Measurements from ENCODE around the gene CDKN2B. TPM values are rescaled to one million over a fixed set of nuclear protein-coding genes. Genes with fewer than 3 reads are reported as not detected.

Gene CDKN2B
- total RNA-seq, 1 experiment from 2014 or later: 32.2 TPM

DNA sequence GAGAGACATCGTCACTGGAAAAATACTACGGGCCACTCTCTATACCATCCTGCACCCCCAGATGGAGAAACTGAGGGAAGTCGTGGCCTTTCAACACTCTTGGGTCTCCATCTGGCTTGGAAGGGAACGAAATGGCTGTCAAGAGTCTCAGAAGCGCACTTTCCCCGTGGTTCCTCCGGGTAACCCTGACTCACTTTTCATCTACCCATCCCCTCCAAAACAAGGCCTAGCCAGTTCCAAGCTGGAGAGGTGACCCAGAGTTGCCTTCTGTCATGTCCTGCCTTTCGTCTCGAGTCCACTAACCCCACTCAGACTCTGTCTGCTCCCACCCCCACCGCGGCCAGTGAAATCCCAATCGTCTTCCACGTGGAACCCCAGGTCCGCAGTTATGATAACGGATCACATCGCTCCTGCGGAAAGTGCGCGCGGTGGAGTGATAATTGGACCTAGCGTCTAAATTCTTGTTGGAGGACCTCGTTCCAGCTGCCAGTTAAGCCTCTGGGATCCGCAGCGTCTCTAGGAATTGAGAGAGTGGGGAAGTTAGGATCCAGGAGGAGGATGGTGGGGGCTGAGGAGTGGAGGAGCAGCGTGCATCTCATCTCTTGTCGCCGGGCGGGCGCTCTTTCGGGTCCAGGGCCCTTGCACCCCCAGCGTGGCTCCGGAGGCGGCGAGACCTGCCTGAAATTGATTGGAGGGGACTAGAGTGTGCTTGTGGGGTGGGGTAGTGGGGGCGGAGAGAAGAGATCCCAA lies 19.5 kb downstream of the CDKN2B start:
- Histone ChIP-seq H3K4me3 (ENCODE audit: low read length) (no peak overlapping the region), H3K27me3 (ENCODE audit: low read length) (no peaks in the 10 kb centered on the region), H3F3A (ENCODE audit: low read length, unreplicated experiment) (no peaks in the 10 kb centered on the region), H3K79me2 (ENCODE audit: low read length) (peaks cover 94% of the 10 kb centered on the region), H3K9me3 (ENCODE audit: low read length) (no peaks in the 10 kb centered on the region), H3K27ac (ENCODE audit: low read length) (no peak overlapping the region), H2AFZ (ENCODE audit: low read length) (no peak overlapping the region), H3K4me2 (ENCODE audit: low read length) (no peak overlapping the region), H3K4me1 (ENCODE audit: insufficient read depth, low read length) (peaks cover 22% of the 10 kb centered on the region), H3K9ac (ENCODE audit: low read length) (no peak overlapping the region), H4K20me1 (ENCODE audit: low read length) (0 out of 2 replicates have a peak, but pooled peaks cover 4% of the 10 kb centered on the region), H3K9me2 (replicated peaks; ENCODE audit: low read length) (no peaks in the 10 kb centered on the region), H3K36me3 (ENCODE audit: low read depth, low read length) (peaks cover 8% of the 10 kb centered on the region)
- intact Hi-C loops (cut with micrococcal nuclease): loop anchor here (5.0 to 10.0 kb wide), 2 partner anchors 157 to 455 kb away; partner anchors contain the start of gene DMRTA1
- CTCF ChIA-PET: interaction anchor here (0.6 kb wide), 1 partner anchor 255 kb away, joined by 3 read pairs; no protein-coding TSS in a partner anchor
- BruUV-seq (replicated peaks): no TSS peak
- ATAC-seq: no peak
- TF ChIP-seq, protein P1, sequence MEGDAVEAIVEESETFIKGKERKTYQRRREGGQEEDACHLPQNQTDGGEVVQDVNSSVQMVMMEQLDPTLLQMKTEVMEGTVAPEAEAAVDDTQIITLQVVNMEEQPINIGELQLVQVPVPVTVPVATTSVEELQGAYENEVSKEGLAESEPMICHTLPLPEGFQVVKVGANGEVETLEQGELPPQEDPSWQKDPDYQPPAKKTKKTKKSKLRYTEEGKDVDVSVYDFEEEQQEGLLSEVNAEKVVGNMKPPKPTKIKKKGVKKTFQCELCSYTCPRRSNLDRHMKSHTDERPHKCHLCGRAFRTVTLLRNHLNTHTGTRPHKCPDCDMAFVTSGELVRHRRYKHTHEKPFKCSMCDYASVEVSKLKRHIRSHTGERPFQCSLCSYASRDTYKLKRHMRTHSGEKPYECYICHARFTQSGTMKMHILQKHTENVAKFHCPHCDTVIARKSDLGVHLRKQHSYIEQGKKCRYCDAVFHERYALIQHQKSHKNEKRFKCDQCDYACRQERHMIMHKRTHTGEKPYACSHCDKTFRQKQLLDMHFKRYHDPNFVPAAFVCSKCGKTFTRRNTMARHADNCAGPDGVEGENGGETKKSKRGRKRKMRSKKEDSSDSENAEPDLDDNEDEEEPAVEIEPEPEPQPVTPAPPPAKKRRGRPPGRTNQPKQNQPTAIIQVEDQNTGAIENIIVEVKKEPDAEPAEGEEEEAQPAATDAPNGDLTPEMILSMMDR (conservative IDR thresholded peaks at IDR 0.05; ENCODE audit: low read depth, low read length): no peak
- TF ChIP-seq EZH2phosphoT487 (IDR thresholded peaks at IDR 0.05; ENCODE audit: borderline replicate concordance, low read length): no peak
- TF ChIP-seq EZH2 (IDR thresholded peaks at IDR 0.05; ENCODE audit: low read length, unreplicated experiment): no peak
- no peak for DNase-seq
- POLR2A ChIA-PET (ENCODE audit: unreplicated experiment): no interaction called here

DNA sequence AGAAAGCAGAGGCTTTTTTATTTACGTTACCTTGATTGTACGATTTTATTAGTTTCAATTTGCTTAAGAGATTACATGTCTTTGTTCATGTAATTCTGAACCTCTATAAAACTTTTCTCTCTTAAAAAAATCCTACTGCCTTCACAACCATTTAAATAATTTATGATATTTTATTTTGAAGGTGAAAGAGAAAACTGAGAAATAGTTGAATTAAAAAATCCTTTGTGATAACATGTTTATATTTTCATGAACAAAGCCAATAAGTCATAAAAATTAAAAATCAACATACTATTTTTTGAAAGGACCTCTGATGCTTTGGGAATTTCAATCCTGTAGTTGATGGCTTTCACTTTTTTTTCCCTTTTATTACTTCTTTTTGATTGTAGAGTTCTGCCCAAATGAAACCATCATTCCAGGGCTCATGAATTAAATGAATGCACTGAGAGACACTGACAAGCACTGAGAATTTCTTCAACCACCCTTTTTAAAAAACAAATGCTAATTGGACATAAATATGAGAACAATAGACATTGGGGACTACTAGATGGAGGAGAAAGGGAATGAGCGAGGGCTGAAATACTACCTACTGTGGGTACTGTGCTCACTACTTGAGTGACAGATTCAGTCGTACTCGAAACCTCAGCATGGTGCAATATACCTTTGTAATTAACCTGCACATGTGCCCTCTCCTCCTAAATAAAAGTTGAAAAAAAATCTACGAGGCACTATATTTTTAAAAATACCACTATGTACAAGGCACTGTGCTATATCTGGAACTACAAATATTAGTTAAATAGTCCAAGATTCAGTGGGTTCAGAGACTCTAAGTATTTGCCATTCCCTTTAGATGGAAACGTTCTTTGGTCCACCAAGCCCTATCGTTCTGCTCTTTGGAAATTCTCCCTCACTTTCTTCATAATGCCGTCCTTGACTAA lies 20.8 kb downstream of the CDKN2B start:
- POLR2A ChIA-PET (ENCODE audit: unreplicated experiment): no interaction called here
- intact Hi-C loops (cut with micrococcal nuclease): no loop called here
- no peak overlapping the region for H2AFZ ChIP-seq (ENCODE audit: low read length)

More for the DNA sequence above, 20.8 kb downstream of the CDKN2B start:
- Histone ChIP-seq H3K9me2 (replicated peaks; ENCODE audit: low read length) (no peaks in the 10 kb centered on the region), H3K27me3 (ENCODE audit: low read length) (no peaks in the 10 kb centered on the region), H3K4me2 (ENCODE audit: low read length) (peak overlapping the region; percentile 84), H3F3A (ENCODE audit: low read length, unreplicated experiment) (no peaks in the 10 kb centered on the region), H3K4me3 (ENCODE audit: low read length) (peak overlapping the region; percentile 64), H3K4me1 (ENCODE audit: insufficient read depth, low read length) (peaks cover 22% of the 10 kb centered on the region), H3K9me3 (ENCODE audit: low read length) (no peaks in the 10 kb centered on the region), H3K79me2 (ENCODE audit: low read length) (peaks cover 92% of the 10 kb centered on the region), H3K9ac (ENCODE audit: low read length) (peak overlapping the region; percentile 37), H3K36me3 (ENCODE audit: low read depth, low read length) (peaks cover 8% of the 10 kb centered on the region), H4K20me1 (ENCODE audit: low read length) (0 out of 2 replicates have a peak, but pooled peaks cover 4% of the 10 kb centered on the region), H3K27ac (ENCODE audit: low read length) (peak overlapping the region; percentile 40)
- DNase-seq (no peak), ATAC-seq (no peak)
- TF ChIP-seq EZH2 (IDR thresholded peaks at IDR 0.05; ENCODE audit: low read length, unreplicated experiment) (no peak), EZH2phosphoT487 (IDR thresholded peaks at IDR 0.05; ENCODE audit: borderline replicate concordance, low read length) (no peak)
- TF ChIP-seq, protein P1 (conservative IDR thresholded peaks at IDR 0.05; ENCODE audit: low read depth, low read length): no peak
- BruUV-seq (replicated peaks): no TSS peak
- CTCF ChIA-PET: no interaction called here

Data from PC-3 (cell line).